Body of pancreas (tissue), 4 donors: ENCODE measurements around the gene MYO15B. TPM values are rescaled to one million over a fixed set of nuclear protein-coding genes. Genes with fewer than 3 reads are reported as not detected.
A peak's percentile ranks its signal among the peaks of the same experiment; 100 is the strongest.

Experiments
- ATAC-seq: fragments of 150-250 bp; one replicate; pipeline ENCODE4 v1.9.1; 2016
- DNase-seq, 4 donors: peaks; one replicate each; pipeline ENCODE4 v3.0.0-alpha.2; 2019
- H3K27ac ChIP-seq, 4 donors: fragments of 200-600 bp; sonication (generic); 1 replicate in 3 of 4; 2 replicates in 1 of 4; pipeline versions ENCODE4 v1.5.1 to v1.6.1; 2016 to 2019; ENCODE audit warnings: mild to moderate bottlenecking in 1 of 4, mixed read lengths in 1 of 4, moderate library complexity in 1 of 4
- H3K27me3 ChIP-seq, 2 donors: fragments of 200-600 bp; sonication (generic); one replicate each; pipeline ENCODE4 v1.6.0; 2016; ENCODE audit warnings: mild to moderate bottlenecking in 1 of 2
- H3K36me3 ChIP-seq, 2 donors: fragments of 200-600 bp; sonication (generic); replicated peaks in 1 of 2; 2 replicates each; pipeline ENCODE4 v1.5.1; 2016; ENCODE audit warnings: low read depth in 2 of 2; ENCODE audit not compliant: insufficient read depth in 1 of 2
- H3K4me1 ChIP-seq: fragments of 200-600 bp; sonication (generic); one replicate; pipeline ENCODE4 v1.6.0; 2016
- H3K4me3 ChIP-seq, 2 donors: fragments of 200-600 bp; sonication (generic); 1 replicate in 1 of 2; 2 replicates in 1 of 2; pipeline ENCODE4 v1.5.1; 2016 to 2019
- H3K9me3 ChIP-seq, 3 donors: fragments of 200-600 bp; sonication (generic); 1 replicate in 2 of 3; 2 replicates in 1 of 3; pipeline ENCODE4 v1.5.1; 2016
- POLR2A ChIP-seq, 3 donors: fragments of 450-650 bp; IDR thresholded peaks; one replicate each; pipeline ENCODE4 v1.6.1; 2016; ENCODE audit warnings: antibody characterized with exemption in 3 of 3, mild to moderate bottlenecking in 2 of 3
- WGBS, 2 donors: methylation state at CpG; one replicate each; pipeline ENCODE4 v1.1.5; 2017; 5-methylcytosine and 5-hydroxymethylcytosine counted together
- intact Hi-C: fragments of 100-400 bp; cut with DNase I; formaldehyde crosslinking; loops from one replicate; pipeline ENCODE4 v1.15.1; 2023
- total RNA-seq, 2 donors: library from RNA; depleted of rRNA; stranded (reverse); fragments of >200 nt; gene quantifications; one replicate each; pipeline ENCODE4 v1.1.0, GENCODE V29; 2016
- TF ChIP-seq, protein P1 (sequence below), 7 experiments: fragments of 450-650 bp in 4 of 7; fragments of 200-600 bp in 3 of 7; sonication (generic) in 3 of 7; IDR thresholded peaks; one replicate each; pipeline ENCODE4 v1.5.1; 2016 to 2019; ENCODE audit warnings: antibody characterized with exemption in 7 of 7

The MYO15B gene
- total RNA-seq, 2 donors from 2014 or later, result 61.2 to 183 TPM

DNA sequence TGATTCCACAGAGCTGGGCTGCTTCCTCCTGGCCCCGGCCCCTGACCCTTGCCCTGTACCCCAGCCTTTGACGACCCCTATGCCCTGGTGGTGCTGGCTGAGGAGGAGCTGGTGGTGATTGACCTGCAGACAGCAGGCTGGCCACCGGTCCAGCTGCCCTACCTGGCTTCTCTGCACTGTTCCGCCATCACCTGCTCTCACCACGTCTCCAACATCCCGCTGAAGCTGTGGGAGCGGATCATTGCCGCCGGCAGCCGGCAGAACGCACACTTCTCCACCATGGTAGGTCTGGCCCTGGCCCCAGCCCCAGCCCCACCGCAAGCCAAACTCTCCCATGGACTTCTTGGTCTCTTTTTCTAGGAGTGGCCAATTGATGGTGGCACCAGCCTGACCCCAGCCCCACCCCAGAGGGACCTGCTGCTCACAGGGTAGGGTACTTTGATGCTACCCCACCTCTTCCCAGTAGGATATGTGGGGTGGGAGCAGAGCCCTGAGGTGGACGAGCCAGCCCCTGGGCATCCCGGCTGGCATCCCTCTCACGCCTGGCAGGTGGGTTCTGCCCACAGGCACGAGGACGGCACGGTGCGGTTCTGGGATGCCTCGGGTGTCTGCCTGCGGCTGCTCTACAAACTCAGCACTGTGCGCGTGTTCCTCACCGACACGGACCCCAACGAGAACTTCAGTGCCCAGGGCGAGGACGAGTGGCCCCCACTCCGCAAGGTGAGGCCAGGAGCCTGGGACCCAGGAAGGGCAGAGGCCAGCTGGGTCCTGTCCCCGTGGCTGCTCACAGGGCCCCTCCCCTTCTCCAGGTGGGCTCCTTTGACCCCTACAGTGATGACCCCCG, 19.0 kb upstream of the MYO15B start:
- ATAC-seq (no peak), DNase-seq (no peak)
- TF ChIP-seq, protein P1, sequence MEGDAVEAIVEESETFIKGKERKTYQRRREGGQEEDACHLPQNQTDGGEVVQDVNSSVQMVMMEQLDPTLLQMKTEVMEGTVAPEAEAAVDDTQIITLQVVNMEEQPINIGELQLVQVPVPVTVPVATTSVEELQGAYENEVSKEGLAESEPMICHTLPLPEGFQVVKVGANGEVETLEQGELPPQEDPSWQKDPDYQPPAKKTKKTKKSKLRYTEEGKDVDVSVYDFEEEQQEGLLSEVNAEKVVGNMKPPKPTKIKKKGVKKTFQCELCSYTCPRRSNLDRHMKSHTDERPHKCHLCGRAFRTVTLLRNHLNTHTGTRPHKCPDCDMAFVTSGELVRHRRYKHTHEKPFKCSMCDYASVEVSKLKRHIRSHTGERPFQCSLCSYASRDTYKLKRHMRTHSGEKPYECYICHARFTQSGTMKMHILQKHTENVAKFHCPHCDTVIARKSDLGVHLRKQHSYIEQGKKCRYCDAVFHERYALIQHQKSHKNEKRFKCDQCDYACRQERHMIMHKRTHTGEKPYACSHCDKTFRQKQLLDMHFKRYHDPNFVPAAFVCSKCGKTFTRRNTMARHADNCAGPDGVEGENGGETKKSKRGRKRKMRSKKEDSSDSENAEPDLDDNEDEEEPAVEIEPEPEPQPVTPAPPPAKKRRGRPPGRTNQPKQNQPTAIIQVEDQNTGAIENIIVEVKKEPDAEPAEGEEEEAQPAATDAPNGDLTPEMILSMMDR (IDR thresholded peaks at IDR 0.05), result no peak
- TF ChIP-seq POLR2A (IDR thresholded peaks at IDR 0.05), result no peak
- H3K36me3 ChIP-seq, result peaks cover 32 to 48% of the 10 kb centered on the region in 2 donors
- H3K4me3 ChIP-seq, result no peak overlapping the region
- intact Hi-C loops, result no loop called here
- H3K9me3 ChIP-seq, result no peaks in the 10 kb centered on the region
- no peaks in the 10 kb centered on the region for H3K4me1 ChIP-seq
- H3K27me3 ChIP-seq, result no peaks in the 10 kb centered on the region
- 93 to 96% methylated on average over 10 to 31 of the region's 31 CpGs for WGBS, 2 donors
- no peak overlapping the region for H3K27ac ChIP-seq

DNA sequence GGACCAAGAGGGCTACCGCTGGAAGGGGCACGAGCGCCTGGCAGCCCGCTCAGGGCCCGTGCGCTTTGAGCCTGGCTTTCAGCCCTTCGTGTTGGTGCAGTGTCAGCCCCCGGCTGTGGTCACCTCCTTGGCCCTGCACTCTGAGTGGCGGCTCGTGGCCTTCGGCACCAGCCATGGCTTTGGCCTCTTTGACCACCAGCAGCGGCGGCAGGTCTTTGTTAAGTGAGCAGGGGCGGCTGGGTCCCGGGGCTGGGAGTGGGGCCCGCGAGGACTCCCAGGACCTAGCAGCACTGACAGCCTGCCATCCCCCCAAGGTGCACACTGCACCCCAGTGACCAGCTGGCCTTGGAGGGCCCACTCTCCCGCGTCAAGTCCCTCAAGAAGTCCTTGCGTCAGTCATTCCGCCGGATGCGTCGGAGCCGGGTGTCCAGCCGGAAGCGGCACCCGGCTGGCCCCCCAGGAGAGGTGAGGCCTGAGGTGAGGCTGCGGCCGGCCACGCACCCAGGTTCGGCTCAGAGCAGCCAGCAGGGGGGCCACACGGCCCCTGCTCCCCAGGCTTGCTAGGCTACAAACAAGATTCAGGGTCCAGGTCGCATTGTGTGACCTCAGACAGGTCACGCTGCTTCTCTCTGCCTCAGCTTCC, 17.4 kb upstream of the MYO15B start:
- Histone ChIP-seq H3K27ac (no peak overlapping the region), H3K9me3 (no peaks in the 10 kb centered on the region), H3K4me1 (no peaks in the 10 kb centered on the region), H3K4me3 (no peak overlapping the region), H3K27me3 (no peaks in the 10 kb centered on the region), H3K36me3 (peaks cover 24 to 39% of the 10 kb centered on the region in 2 donors)
- ATAC-seq (no peak), DNase-seq (no peak)
- TF ChIP-seq, protein P1 (IDR thresholded peaks at IDR 0.05), result no peak
- no peak for TF ChIP-seq POLR2A (IDR thresholded peaks at IDR 0.05)
- WGBS, 2 donors, result 92 to 100% methylated on average over 1 to 25 of the region's 35 CpGs
- intact Hi-C loops, result no loop called here

DNA sequence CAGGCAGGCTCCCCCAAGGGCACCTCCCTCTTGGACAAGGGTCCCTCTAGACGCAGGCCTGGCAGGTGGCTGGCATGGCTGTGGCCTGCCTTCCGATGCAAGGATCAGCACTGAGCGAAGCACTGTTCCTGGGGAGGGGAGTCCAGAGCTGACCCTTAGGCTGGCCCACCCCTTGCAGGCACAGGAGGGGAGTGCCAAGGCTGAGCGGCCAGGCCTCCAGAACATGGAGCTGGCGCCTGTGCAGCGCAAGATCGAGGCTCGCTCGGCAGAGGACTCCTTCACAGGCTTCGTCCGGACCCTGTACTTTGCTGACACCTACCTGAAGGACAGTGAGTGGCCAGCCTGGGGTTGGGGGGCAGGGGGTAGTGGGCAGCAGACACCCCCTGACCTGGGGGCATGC, 16.8 kb upstream of the MYO15B start:
- peaks cover 20 to 33% of the 10 kb centered on the region in 2 donors for H3K36me3 ChIP-seq
- no peak for DNase-seq
- 90 to 91% methylated on average over 4 to 10 of the region's 11 CpGs for WGBS, 2 donors
- no peaks in the 10 kb centered on the region for H3K9me3 ChIP-seq
- ATAC-seq, result no peak
- H3K4me1 ChIP-seq, result no peaks in the 10 kb centered on the region
- H3K4me3 ChIP-seq, result no peak overlapping the region
- TF ChIP-seq POLR2A (IDR thresholded peaks at IDR 0.05), result no peak
- TF ChIP-seq, protein P1 (IDR thresholded peaks at IDR 0.05), result no peak
- H3K27ac ChIP-seq, result peak overlapping the region in 1 of 4 donors; percentile 29
- intact Hi-C loops, result no loop called here
- H3K27me3 ChIP-seq, result no peaks in the 10 kb centered on the region

DNA sequence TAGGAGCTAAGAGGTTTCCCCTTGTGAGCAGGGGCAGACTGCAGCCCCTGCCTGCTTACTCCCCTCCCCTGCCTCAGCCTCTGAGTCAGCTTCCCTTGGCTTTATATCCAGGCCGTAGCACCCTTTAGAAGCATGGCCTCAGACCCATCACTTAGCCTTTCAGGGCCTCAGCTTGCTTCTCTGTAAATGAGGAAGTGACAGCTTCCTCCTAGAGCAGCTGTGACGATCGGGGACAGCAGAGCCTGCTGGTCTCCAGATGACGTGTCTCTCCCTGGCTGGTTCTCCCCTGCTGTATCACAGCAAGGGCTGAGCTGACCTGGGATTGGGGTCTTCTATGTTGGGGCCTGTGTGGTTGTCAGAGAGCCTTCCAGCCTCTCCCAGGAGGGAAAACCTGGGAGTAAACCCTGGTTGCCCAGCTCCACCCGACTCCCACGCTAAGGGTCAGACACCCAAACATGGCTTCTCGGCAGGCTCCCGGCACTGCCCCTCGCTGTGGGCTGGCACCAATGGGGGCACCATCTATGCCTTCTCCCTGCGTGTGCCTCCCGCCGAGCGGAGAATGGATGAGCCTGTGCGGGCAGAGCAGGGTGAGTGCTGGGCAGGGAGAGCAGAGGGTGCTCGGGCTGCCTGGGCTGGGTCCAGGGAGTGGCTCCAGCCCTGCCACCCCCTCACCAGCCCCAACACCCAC, 16.3 kb upstream of the MYO15B start:
- Histone ChIP-seq H3K4me1 (no peaks in the 10 kb centered on the region), H3K27ac (peak overlapping the region in 1 of 4 donors; percentile 29), H3K36me3 (peaks cover 20 to 29% of the 10 kb centered on the region in 2 donors), H3K9me3 (no peaks in the 10 kb centered on the region), H3K27me3 (no peaks in the 10 kb centered on the region), H3K4me3 (no peak overlapping the region)
- DNase-seq (peak in 1 of 4 donors; percentile 74), ATAC-seq (no peak)
- intact Hi-C loops, result no loop called here
- whole genome bisulfite sequencing, 2 donors, result 86 to 96% methylated on average over 4 to 14 of the region's 15 CpGs
- TF ChIP-seq, protein P1 (IDR thresholded peaks at IDR 0.05), result no peak
- peak in 1 of 3 donors; percentile 10 for TF ChIP-seq POLR2A (IDR thresholded peaks at IDR 0.05)
